GM19240 (cell line): ENCODE data around the gene C1orf74.

Source experiments
- DNase-seq: peaks from one replicate; pipeline ENCODE4 v3.0.0; 2011; ENCODE audit warnings: low spot score; ENCODE audit not compliant: insufficient read length

C1orf74 gene

DNA sequence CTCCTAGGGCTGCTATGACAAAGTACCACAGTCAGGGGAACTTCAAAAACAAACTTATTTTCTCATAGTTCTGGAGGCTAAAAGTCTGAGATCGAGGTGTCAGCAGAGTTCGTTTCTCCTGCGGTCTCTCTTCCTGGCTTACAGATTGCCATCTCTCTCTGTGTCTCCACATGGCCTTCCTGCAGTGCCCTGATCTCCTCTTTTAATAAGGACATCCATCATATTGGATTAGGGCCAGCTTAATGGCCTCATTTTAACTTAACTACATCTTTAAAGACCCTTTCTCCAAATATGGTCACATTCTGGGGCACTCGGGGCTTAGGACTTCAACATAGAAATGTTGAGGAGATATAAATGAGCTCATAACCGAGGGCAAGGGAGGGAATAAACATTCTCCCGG lies 12.2 kb downstream of the C1orf74 start:
- DNase-seq: no peak

DNA sequence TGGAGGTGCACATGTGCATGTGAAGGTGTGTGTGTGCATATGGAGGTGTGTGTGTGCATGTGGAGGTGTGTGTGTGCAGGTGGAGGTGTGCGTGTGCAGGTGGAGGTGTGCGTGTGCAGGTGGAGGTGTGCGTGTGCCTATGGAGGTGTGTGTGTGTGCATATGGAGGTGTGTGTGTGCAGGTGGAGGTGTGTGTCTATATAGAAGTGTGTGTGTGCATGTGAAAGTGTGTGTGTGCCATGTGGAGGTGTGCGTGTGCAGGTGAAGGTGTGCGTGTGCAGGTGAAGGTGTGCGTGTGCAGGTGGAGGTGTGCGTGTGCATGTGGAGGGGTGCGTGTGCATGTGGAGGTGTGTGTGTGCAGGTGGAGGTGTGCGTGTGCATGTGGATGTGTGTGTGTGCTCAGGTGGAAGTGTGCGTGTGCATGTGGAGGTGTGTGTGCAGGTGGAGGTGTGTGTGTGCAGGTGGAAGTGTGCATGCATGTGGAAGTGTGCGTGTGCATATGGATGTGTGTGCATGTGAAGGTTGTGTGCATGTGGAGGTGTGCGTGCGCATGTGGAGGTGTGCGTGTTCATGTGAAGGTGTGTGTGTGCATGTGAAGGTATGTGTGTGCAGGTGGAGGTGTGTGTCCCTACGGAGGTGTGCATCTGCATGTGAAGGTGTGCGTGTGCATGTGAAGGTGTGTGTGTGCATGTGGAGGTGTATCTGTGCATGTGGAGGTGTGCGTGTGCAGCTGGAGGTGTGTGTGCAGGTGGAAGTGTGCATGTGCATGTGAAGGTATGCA lies 13.5 kb downstream of the C1orf74 start:
- no peak for DNase-seq

DNA sequence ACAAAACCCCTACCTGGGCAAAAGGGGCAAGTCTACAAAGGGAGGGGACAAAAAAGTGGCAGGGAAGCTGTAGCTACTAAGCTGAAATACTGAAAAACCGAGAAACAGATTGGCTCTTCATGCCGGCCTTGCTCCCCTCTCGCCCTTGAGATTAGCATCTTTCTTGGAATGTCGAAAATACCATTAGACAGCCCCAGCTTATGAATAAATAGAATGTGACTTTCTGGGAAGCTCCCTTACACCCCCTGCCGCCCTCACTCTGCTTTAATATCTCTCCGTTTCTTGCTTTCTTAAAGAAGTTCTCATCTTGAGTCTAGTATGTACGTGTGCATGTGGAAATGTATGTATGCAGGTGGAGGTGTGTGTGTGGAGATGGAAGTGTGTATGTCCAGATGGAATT lies 14.4 kb downstream of the C1orf74 start:
- no peak for DNase-seq

DNA sequence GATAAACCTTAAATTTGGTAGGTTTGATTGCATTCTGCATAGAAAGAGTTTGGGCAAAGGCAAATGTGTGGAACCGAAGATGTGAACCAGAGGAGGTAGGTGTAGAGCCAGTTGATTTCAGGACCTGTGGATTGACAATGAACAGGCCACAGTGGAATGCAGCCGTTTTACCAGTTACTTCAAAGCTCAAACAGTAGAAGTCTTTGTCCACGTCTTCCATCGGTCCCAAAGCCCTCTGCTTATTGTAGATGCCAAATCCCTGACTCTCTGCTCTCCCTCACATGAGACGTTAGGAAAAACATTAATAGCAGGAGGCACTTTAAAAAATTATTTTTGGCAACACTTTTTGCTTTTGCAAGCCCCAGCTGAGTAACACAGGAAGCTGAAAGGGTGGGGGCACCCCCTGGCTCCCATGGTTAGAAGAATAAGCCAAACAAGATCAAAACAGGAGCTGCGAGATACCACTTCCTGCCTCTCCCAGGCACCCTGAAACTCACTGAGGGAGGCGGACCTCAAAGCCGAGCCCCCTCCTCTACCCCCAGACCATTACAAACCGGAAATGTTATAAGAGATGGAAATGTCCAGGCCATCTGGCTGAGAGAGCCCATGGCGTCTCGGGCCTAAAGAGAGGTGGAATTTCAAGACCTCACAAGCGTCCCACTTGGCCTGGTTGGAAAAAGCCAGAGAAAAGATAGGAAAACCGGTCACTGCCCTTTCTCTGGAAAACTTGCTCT lies 15.0 kb downstream of the C1orf74 start:
- DNase-seq: peak; percentile 49

DNA sequence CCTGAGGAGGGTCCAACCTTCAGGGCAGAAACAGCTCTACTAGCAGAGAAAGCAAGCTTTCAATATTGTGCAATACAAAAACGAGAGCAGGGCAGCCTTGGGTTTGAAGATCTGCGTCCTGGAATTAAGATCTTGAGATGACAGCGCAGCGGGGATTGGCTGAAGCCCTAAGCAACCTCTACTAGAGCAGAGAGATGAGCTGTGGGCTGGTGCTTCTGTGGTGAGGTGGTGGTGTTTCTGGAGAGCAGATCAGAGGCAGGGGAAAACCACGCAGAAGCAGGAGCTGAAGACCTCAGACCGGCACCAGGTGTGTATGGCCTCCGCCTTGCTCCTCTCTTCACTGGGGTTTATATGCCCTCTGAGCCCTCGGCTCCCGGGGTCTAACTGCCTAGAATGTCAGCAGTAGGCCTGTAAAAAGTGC lies 16.0 kb downstream of the C1orf74 start:
- peak; percentile 81 for DNase-seq

DNA sequence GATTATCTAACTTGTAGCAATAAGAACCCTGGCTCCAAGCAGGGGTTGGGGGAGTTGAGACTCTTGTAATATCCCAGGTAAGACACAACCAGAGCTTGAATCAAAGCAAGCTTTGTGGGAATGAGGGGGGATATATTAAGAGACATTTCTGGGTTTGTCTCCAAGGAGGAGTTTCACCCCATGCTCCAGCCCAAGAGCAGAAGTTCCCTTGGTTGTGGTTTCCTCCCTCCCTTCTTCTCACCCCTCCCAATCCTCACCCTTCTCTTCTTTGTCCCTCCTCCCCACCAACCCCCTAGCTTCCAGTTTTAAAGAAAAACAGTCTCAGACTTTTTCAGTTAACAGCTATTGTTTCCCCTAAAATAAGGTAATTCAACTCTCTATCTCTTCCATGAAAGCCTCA lies 16.7 kb downstream of the C1orf74 start:
- DNase-seq: no peak

DNA sequence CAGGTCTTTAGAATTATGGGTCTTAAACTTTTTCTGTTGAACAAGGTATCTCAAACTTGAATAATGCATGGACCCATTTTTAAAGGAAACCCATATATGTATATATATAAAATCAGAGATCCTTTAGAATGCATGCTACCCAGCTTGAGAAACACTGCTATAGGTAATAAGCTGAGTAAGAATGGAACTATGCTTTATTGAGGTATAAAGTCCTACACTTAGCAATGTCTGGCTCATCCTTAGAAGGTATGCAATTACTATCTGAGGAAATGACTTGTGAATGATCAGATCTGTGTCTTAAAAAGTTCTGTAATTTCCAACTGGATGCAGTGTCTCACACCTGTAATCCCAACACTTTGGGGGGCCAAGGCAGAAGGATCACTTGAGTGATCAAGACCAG lies 17.3 kb downstream of the C1orf74 start:
- no peak for DNase-seq

DNA sequence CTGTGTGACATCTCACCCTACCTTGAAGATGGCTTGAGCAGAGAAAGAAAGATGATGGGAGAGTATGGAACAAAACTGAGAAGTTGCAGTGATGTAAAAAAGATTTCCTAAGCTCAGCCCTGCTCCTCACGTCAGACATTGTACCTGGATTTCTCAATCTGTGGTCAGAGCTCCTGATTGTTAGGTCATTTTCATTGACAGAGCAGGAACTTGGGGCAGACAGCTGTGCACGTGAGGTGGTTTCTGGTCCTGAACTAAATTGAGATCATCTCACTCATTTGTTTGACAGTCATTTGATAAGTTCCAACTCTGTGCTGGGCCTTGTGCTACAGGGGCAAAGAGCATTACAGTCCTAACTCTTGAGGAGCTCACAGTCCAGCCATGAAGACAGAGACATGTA lies 18.3 kb downstream of the C1orf74 start:
- no peak for DNase-seq

DNA sequence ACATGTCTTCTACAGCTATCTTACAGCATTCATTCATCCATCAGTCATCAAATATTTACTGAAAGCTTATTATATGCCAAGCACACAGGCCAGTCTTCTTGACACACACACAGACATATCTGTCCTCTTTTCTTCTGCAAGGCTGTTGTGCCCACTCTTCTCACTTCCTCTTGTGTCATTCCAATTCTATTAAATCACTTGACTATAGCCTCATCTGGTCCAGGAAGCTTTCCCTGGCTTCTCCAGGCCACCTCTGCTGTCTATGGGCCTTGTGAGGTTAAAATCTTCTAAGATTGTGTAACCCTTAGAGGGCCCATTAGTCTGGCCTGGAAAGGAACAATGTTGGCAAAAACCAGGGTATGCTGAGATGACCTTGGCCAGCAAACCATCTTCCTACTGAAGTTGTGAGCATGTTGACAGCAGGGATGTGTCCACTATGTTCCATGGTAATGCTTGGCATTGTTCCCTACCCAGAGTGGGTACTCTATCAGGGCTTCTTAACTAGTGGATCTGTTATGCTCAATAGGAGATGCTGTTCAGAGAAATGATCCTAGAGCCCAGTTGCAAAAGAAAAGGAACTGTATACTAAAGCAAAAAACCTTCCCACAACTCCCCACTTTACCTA lies 23.2 kb downstream of the C1orf74 start:
- DNase-seq: no peak

DNA sequence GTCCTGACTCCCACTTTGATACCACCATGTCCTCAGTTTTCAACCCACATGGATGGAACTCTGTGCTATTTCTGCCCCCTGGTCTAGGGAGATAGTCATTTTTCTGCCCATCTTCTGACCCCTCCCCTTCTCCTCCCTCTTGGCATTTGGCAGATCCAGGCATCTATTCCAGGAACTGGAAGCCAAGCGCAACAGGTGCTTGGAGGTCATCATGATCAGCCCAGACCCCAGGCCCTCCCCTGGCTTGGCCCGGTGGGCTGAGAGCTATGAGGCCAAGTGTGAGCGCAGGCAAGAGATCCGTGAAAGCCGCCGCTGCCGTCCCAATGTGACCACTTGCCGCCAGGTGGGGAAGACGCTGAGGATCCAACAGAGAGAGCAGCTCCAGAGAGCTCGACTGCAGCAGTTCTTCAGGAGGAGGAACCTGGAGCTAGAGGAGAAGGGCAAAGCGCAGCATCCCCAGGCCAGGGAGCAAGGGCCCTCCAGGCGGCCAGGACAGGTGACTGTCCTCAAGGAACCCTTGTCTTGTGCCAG lies 24.5 kb downstream of the C1orf74 start:
- DNase-seq: no peak

DNA sequence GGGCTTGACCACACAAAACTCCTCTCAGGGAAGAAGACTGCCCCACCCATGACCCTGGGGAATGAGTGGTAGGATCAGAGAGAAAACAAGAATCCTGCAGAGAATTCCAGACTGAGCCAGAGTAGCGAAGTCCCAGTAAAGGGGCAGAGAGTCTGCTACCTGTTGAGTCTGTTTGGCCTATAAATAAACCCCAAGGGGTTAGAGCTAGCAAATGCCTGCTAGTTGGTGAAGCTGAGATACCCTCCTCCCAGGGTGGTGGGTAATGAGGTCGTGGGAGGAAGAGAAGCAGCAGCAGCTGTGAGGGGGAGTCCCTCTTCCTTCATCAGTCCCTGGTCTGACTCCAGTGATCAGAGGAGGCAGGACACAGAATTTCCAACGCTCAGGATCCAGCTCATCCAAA lies 26.0 kb downstream of the C1orf74 start:
- no peak for DNase-seq

DNA sequence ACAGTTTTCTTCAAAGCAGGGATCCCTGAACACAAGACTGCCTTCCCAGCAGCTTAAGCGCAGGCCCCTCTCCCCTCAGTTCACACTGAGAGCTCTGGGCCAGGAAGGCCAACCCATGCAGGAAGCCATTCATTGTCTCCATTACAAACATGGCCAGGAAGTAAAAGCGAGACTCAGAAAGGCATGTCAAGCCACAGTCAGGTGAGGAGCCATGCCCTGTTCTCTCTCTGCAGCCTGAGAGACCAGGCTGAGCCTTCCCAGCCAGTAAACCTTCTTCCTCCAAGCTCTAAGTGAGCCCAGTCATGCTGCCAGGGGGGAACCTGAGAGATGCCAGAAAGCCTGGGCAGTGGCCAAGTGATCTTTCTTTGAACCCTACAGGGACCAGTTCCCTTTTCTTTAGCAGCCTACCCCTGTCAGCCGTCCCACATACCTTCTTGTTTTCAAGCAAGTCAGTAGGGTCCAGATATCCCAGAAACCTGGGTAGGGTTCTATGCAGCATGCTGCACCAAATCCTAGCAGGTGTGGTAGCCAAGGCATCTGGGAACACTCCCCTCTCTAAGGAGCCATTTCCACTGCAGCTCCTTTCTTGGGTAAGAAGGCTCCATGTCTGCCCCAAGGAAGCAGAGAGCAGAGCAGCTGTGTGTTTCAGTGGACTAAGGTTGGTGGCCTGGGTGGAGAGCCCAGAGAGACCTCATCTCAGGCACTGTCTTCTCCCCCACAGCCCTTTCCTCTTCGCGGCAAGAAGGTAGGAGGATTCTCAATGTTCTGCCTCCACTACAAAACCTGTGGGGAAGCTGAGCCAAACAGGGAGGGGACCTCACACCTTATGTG lies 27.5 kb downstream of the C1orf74 start:
- DNase-seq: peak; percentile 41

DNA sequence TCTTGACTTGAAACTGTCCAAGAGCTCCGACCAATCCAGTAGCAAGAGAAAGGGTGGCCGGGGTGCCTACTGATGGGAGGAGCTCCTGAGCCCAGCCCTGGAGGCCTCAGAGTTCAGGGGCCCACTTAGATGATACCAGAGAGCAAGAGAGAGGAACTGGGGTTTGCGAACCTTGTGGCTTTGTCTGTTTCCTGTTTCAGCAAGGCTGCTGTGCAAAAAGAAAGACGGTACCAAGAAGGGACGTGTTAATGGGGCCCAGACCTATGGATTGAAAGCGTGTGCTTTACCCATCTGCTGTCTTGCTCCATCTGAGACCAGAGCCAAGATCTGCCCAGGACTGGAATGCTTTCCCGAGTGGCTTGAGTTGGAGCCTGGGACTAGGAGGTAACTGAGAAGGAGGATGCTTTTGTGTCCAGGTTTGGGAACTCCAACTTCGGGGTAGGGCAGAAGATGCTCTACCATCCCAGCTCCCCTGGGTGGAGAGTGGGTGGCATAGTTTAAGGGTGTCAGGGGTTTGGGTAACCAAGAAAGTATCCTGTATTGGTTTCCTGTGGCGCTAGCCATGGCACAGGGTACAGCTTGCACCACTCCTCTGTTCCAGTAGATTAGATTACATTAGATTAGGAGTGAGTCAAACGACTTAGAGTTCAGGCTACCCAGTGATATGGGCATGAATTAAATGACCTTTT lies 28.3 kb downstream of the C1orf74 start, which contains the start of gene TRAF3IP3:
TSS of gene TRAF3IP3 (plus strand) at position 128 of the 689 bp plus-strand sequence. CDS start 3,987 bp downstream, outside the sequence.
- peak; percentile 68 for DNase-seq

DNA sequence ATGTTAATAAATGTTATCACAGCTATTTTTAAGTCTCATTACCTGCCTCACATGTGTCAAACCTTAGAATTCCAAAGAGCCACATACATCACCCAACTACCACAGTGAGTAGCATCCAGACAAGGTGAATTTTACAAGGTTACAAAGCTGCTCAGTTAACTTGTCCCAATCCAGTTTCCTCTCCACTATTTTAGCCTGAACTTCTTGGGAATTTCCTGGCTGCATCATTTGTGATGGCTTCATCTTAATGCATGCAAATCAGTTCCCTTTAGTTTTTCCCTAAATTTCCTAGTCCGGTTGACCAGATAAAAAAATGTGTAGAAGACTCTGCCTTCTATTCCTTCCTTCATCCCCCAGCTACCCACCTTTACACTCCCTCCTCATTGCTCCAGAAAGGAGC lies 29.1 kb downstream of the C1orf74 start:
- no peak for DNase-seq

DNA sequence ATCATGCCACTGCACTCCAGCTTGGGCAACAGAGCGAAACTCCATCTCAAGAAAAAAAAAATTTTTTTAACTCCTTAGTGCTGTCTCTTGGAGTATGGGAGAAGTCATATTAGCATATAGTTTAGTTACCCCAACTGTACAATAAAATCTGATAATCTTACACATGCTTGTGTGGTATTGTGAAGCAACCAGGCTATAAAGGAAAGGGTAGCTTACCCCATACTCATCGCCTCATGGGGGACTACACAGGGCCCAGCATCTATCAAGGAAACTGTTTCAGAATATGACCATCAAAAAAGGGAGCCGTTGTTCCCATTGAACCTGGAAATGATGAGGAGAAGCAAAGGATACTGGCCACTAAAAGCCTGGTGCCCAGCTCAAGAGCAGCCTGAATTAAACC lies 31.5 kb downstream of the C1orf74 start:
- no peak for DNase-seq

DNA sequence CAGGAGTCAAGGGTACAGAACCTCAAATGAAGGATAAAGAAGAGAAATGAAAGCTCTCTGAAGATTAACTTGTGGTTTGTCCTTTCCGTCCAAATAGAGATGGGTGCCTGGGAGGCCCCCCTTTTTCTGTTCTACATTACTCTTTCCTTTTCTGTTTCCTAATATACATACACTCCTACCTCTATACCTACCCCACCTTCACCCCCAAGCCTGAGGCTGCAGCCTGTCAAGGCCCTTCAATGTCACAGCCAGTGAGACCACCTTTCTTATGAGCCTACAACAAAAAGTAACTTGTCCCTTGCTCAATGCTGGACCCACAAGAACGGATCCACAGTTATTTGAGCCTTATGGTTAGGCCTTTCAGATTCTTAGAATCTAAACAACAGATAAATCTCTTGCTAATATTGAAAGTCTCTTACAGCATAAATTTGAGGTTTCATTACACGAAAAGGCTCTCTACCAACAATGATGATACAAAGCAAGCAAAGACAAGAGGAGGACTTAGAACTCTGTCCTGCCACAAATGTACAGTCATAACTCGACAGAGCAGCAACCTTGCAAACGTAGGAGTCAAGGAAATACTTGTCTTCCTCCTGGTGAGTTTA lies 32.6 kb downstream of the C1orf74 start:
- DNase-seq: peak; percentile 20

DNA sequence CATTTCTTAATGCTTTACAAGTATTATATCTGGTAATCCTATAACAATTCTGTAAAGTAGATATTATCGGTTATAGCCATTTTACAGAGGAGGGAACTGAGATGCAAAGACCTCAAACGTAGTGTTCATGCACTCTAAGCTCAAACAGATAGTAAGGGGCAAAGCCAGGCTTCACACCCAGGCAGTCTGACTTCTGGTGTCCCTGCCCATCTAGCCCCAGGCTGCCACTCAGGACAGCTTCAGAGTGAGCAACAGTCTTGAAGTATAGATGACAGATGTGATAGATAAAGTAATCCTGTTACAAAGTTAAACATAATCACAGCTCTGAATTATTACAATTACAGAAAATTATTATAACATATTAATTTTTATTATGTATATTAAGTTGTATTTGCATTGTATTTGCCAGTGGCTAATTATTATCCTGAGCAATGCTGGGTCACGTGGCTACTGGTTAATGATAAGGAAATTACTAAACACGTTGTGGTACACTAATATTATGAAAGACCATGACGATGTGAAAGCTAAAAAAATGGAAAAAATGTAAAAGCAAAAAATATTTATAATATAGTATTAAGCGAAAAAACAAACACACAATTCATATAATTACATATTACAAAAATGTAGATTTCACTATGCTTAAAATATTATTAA lies 34.6 kb downstream of the C1orf74 start:
- no peak for DNase-seq

DNA sequence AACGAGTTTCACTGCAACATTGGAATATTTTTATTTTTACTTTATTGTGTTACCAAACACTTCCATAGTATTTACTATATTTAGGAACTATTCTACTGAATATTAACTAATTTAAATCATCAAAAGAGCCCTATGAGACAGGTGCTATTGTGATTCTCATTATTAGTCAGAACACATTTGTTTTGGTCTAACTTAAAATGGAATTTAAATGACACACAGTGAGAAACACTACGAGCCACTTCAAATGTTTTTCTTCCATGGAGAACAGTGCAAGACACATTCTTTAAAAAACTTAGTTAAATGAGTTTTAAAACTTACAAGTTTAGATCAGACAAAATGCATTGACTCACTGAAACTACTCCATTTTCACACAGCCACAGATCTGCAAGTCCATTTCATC lies 35.2 kb downstream of the C1orf74 start:
- no peak for DNase-seq

DNA sequence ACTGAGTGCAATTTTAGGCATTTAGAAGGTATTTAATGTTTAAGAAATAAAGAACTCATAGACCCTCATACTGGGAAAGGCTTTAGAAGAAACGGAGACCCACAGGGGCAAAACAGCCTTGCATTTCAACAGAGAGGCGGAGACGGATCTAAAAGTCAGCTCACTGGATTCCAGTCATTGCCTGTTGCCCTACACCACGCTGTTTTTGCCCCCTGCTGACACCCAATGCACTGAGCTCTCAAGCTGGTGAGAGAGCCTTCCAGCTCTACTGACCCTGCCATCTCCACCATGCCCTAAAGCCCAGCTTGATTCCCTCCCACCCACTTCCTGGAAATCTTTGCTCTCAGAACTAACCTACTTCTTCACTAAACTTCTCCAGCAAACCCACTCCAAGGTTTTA lies 35.7 kb downstream of the C1orf74 start:
- no peak for DNase-seq
